Measurements from ENCODE around the gene ANKRD17.

- no peak for TF ChIP-seq YY1 (IDR thresholded peaks at IDR 0.05; ENCODE audit: low read depth)
- no peak for TF ChIP-seq TAF1 (IDR thresholded peaks at IDR 0.05; ENCODE audit: low read depth)
- TF ChIP-seq RAD21 (IDR thresholded peaks at IDR 0.05; ENCODE audit: low read depth), result no peak
- no peak for TF ChIP-seq EGR1 (IDR thresholded peaks at IDR 0.05)
- TF ChIP-seq, protein P1, sequence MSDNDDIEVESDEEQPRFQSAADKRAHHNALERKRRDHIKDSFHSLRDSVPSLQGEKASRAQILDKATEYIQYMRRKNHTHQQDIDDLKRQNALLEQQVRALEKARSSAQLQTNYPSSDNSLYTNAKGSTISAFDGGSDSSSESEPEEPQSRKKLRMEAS (IDR thresholded peaks at IDR 0.05), result no peak
- no peak for TF ChIP-seq CREB1 (IDR thresholded peaks at IDR 0.05; ENCODE audit: low read depth)
- no peak for TF ChIP-seq FOXM1 (IDR thresholded peaks at IDR 0.05; ENCODE audit: borderline replicate concordance, low read depth)
- no peak for TF ChIP-seq CEBPB (IDR thresholded peaks at IDR 0.05)
- TF ChIP-seq EP300 (IDR thresholded peaks at IDR 0.05; ENCODE audit: borderline replicate concordance), result no peak
- TF ChIP-seq, protein P2, sequence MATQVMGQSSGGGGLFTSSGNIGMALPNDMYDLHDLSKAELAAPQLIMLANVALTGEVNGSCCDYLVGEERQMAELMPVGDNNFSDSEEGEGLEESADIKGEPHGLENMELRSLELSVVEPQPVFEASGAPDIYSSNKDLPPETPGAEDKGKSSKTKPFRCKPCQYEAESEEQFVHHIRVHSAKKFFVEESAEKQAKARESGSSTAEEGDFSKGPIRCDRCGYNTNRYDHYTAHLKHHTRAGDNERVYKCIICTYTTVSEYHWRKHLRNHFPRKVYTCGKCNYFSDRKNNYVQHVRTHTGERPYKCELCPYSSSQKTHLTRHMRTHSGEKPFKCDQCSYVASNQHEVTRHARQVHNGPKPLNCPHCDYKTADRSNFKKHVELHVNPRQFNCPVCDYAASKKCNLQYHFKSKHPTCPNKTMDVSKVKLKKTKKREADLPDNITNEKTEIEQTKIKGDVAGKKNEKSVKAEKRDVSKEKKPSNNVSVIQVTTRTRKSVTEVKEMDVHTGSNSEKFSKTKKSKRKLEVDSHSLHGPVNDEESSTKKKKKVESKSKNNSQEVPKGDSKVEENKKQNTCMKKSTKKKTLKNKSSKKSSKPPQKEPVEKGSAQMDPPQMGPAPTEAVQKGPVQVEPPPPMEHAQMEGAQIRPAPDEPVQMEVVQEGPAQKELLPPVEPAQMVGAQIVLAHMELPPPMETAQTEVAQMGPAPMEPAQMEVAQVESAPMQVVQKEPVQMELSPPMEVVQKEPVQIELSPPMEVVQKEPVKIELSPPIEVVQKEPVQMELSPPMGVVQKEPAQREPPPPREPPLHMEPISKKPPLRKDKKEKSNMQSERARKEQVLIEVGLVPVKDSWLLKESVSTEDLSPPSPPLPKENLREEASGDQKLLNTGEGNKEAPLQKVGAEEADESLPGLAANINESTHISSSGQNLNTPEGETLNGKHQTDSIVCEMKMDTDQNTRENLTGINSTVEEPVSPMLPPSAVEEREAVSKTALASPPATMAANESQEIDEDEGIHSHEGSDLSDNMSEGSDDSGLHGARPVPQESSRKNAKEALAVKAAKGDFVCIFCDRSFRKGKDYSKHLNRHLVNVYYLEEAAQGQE (IDR thresholded peaks at IDR 0.05; ENCODE audit: low read depth), result no peak
- TF ChIP-seq ZBTB7A (IDR thresholded peaks at IDR 0.05; ENCODE audit: low read depth), result no peak
- TF ChIP-seq TEAD4 (IDR thresholded peaks at IDR 0.05), result no peak
Observed at GRCh38 chr4:73086095-73086868, 172.3 kb downstream of the ANKRD17 start.

Measured in Ishikawa (cell line).